22Rv1 (cell line): ENCODE measurements around the gene MORN1.

Experiments used
- H3K27ac ChIP-seq: fragments of 450-650 bp; 2 replicates; pipeline ENCODE4 v1.5.1; 2017
- CTCF ChIP-seq: fragments of 450-650 bp; IDR thresholded peaks from 2 replicates; pipeline ENCODE4 v1.5.1; 2017; ENCODE audit warnings: mild to moderate bottlenecking
- ZFX ChIP-seq: fragments of 450-650 bp; IDR thresholded peaks from 2 replicates; pipeline ENCODE4 v1.6.1; 2017; ENCODE audit warnings: antibody characterized with exemption, borderline replicate concordance

MORN1 gene

GRCh38 chr1:2307064-2307605, 84.2 kb downstream of the MORN1 start:
- H3K27ac ChIP-seq = no peak overlapping the region
- TF ChIP-seq CTCF = no peak
- TF ChIP-seq ZFX = no peak

- no peak overlapping the region for H3K27ac ChIP-seq
Observed at GRCh38 chr1:2306151-2306978, 85.0 kb downstream of the MORN1 start.

GRCh38 chr1:2304921-2305681, 86.3 kb downstream of the MORN1 start:
- no peak for TF ChIP-seq CTCF
- no peak for TF ChIP-seq ZFX
- no peak overlapping the region for H3K27ac ChIP-seq

More at GRCh38 chr1:2306151-2306978, 85.0 kb downstream of the MORN1 start:
- TF ChIP-seq ZFX (no peak), CTCF (no peak)

DNA sequence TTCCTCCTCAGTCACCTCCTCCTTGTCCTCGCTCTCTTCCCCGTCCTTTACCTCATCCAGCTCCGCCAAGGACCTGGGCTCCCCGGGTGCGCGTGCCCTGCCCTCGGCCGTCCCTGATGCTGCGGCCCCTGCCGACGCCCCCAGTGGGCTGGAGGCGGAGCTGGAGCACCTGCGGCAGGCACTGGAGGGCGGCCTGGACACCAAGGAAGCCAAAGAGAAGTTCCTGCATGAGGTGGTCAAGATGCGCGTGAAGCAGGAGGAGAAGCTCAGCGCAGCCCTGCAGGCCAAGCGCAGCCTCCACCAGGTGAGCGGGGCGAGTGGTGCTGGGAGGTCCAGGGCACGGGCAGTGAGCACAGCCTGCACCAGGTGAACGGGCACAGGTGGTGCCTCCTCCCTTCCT, 87.1 kb downstream of the MORN1 start:
- no peak for TF ChIP-seq CTCF
- no peak for TF ChIP-seq ZFX
- H3K27ac ChIP-seq = no peak overlapping the region

- no peak for TF ChIP-seq CTCF
- TF ChIP-seq ZFX = no peak
- no peak overlapping the region for H3K27ac ChIP-seq
Observed at GRCh38 chr1:2303781-2304180, 87.6 kb downstream of the MORN1 start.

GRCh38 chr1:2303016-2303775, 88.2 kb downstream of the MORN1 start:
- H3K27ac ChIP-seq = no peak overlapping the region
- TF ChIP-seq CTCF (no peak), ZFX (no peak)
